ENCODE measurements around the gene TLCD3B. TPM values are rescaled to one million over a fixed set of nuclear protein-coding genes. Genes with fewer than 3 reads are reported as not detected.
A peak's percentile ranks its signal among the peaks of the same experiment; 100 is the strongest.

The TLCD3B gene
- total and polyA plus RNA-seq, 4 donors: 0.05 to 0.65 TPM; not detected in 2

- Histone ChIP-seq H3K27ac (ENCODE audit: low read depth in 1 of 2, low read length in 2 of 2) (peak overlapping the region; percentile 99 to 100), H3K4me1 (ENCODE audit: control insufficient read depth in 4 of 4, insufficient read depth in 4 of 4, low read length in 3 of 4) (peaks cover 0 to 28% (median 14%) of the 10 kb centered on the region in 4 donors), H3K4me3 (ENCODE audit: low read depth in 1 of 3, low read length in 3 of 3) (peak overlapping the region; percentile 45 to 74 (median 73)), H3K9ac (ENCODE audit: low read depth in 1 of 2, low read length in 2 of 2) (peak overlapping the region; percentile 96 to 98), H3K27me3 (ENCODE audit: control insufficient read depth in 4 of 4, insufficient read depth in 4 of 4, low read length in 3 of 4) (no peaks in the 10 kb centered on the region), H3K9me3 (ENCODE audit: control insufficient read depth in 4 of 4, low read length in 3 of 4) (no peaks in the 10 kb centered on the region), H3K36me3 (ENCODE audit: control insufficient read depth in 4 of 4, insufficient read depth in 3 of 4, low read depth in 1 of 4, low read length in 3 of 4) (peaks cover 6 to 21% (median 20%) of the 10 kb centered on the region in 4 donors)
- DNase-seq (ENCODE audit: low spot score): no peak
- no peak for TF ChIP-seq CTCF (IDR thresholded peaks at IDR 0.05; ENCODE audit: low read depth, low read length, missing input control)
- TF ChIP-seq HNF4A (conservative IDR thresholded peaks at IDR 0.05): no peak
- TF ChIP-seq FOXA1 (IDR thresholded peaks at IDR 0.05): no peak
- TF ChIP-seq MAX (IDR thresholded peaks at IDR 0.05): no peak
- TF ChIP-seq FOXA2 (IDR thresholded peaks at IDR 0.05): no peak
- TF ChIP-seq TAF1 (conservative IDR thresholded peaks at IDR 0.05): no peak
- WGBS: under 1% methylated on average over 25 of the region's 25 CpGs
These were observed 33.6 kb upstream of the TLCD3B start for GRCh38 chr16:30064729-30065101.

- 5% methylated on average over 27 of the region's 27 CpGs for WGBS
- Histone ChIP-seq H3K27me3 (ENCODE audit: control insufficient read depth in 4 of 4, insufficient read depth in 4 of 4, low read length in 3 of 4) (no peaks in the 10 kb centered on the region), H3K9ac (ENCODE audit: low read depth in 1 of 2, low read length in 2 of 2) (peak overlapping the region; percentile 96 to 98), H3K36me3 (ENCODE audit: control insufficient read depth in 4 of 4, insufficient read depth in 3 of 4, low read depth in 1 of 4, low read length in 3 of 4) (peaks cover 2 to 15% (median 14%) of the 10 kb centered on the region in 4 donors), H3K27ac (ENCODE audit: low read depth in 1 of 2, low read length in 2 of 2) (peak overlapping the region; percentile 99 to 100), H3K4me1 (ENCODE audit: control insufficient read depth in 4 of 4, insufficient read depth in 4 of 4, low read length in 3 of 4) (peaks cover 0 to 24% (median 14%) of the 10 kb centered on the region in 4 donors), H3K4me3 (ENCODE audit: low read depth in 1 of 3, low read length in 3 of 3) (peak overlapping the region; percentile 45 to 74 (median 73)), H3K9me3 (ENCODE audit: control insufficient read depth in 4 of 4, low read length in 3 of 4) (no peaks in the 10 kb centered on the region)
- no peak for TF ChIP-seq ATF3 (IDR thresholded peaks at IDR 0.05)
- no peak for TF ChIP-seq NR2F2 (IDR thresholded peaks at IDR 0.05)
- TF ChIP-seq YY1 (IDR thresholded peaks at IDR 0.05): peak; percentile 46
- TF ChIP-seq SP1 (IDR thresholded peaks at IDR 0.05): peak; percentile 23
- no peak for TF ChIP-seq ZBTB33 (IDR thresholded peaks at IDR 0.05)
- no peak for TF ChIP-seq FOXA1 (IDR thresholded peaks at IDR 0.05)
- TF ChIP-seq HNF4G (IDR thresholded peaks at IDR 0.05): no peak
- peak; percentile 30 for TF ChIP-seq CTCF (IDR thresholded peaks at IDR 0.05; ENCODE audit: low read depth, low read length, missing input control)
- no peak for TF ChIP-seq JUND (IDR thresholded peaks at IDR 0.05)
- TF ChIP-seq HNF4A (conservative IDR thresholded peaks at IDR 0.05): no peak
- peak in 1 of 2 donors; percentile 10 for TF ChIP-seq RXRA (IDR thresholded peaks at IDR 0.05)
- no peak for TF ChIP-seq EGR1 (IDR thresholded peaks at IDR 0.05; ENCODE audit: low read depth in 2 of 2)
- no peak for TF ChIP-seq GABPA (IDR thresholded peaks at IDR 0.05 in 1 of 2, conservative IDR thresholded peaks at IDR 0.05 in 1 of 2)
- TF ChIP-seq TAF1 (conservative IDR thresholded peaks at IDR 0.05): no peak
- TF ChIP-seq MAX (IDR thresholded peaks at IDR 0.05): no peak
- no peak for TF ChIP-seq REST (IDR thresholded peaks at IDR 0.05)
- TF ChIP-seq RAD21 (IDR thresholded peaks at IDR 0.05): peak; percentile 59 to 69
- TF ChIP-seq FOXA2 (IDR thresholded peaks at IDR 0.05): no peak
- peak; percentile 50 for DNase-seq (ENCODE audit: low spot score)
These were observed 33.0 kb upstream of the TLCD3B start for GRCh38 chr16:30063893-30064728.
